ENCODE data around the gene CNRIP1.

- no peak for TF ChIP-seq USF2 (CRISPR knock-in tag; IDR thresholded peaks at IDR 0.05)
- no peak for TF ChIP-seq CTCF (IDR thresholded peaks at IDR 0.05)
- TF ChIP-seq SP1 (CRISPR knock-in tag; conservative IDR thresholded peaks at IDR 0.05), result no peak
- TF ChIP-seq CREM (CRISPR knock-in tag; IDR thresholded peaks at IDR 0.05), result no peak
- TF ChIP-seq PREB (CRISPR knock-in tag; IDR thresholded peaks at IDR 0.05; ENCODE audit: borderline replicate concordance), result no peak
- TF ChIP-seq MAX (CRISPR knock-in tag; IDR thresholded peaks at IDR 0.05), result no peak
- no peak for TF ChIP-seq ETV6 (CRISPR knock-in tag; IDR thresholded peaks at IDR 0.05)
- no peak for TF ChIP-seq MLX (CRISPR knock-in tag; IDR thresholded peaks at IDR 0.05)
- TF ChIP-seq NFE2L1 (CRISPR knock-in tag; IDR thresholded peaks at IDR 0.05), result no peak
- TF ChIP-seq ZBTB21 (CRISPR knock-in tag; IDR thresholded peaks at IDR 0.05; ENCODE audit: borderline replicate concordance), result no peak
- no peak for TF ChIP-seq USF1 (CRISPR knock-in tag; IDR thresholded peaks at IDR 0.05)
Observed at GRCh38 chr2:68284896-68285295, 34.9 kb downstream of the CNRIP1 start.
